Omental fat pad (tissue), 4 donors: ENCODE data around the gene ATP7B. TPM values are rescaled to one million over a fixed set of nuclear protein-coding genes. Genes with fewer than 3 reads are reported as not detected.
"Not testable (repeated sequence)": the region's sequence is repeated elsewhere in the genome, so short reads cannot be mapped to it uniquely, and the experiment has no call there.

Source experiments
- ATAC-seq: fragments of 150-250 bp; one replicate; pipeline ENCODE4 v1.9.1; 2016; ENCODE audit warnings: mild to moderate bottlenecking, moderate library complexity; ENCODE audit not compliant: low FRiP score
- DNase-seq: peaks from one replicate; pipeline ENCODE4 v3.0.0-alpha.2; 2019; ENCODE audit warnings: low spot score
- total RNA-seq, 4 donors: library from RNA; depleted of rRNA; stranded (reverse); fragments of >200 nt; gene quantifications; one replicate each; pipeline ENCODE4 v1.1.0, GENCODE V29; 2016
- TF ChIP-seq, protein P1 (sequence below), 3 donors: fragments of 450-650 bp; IDR thresholded peaks; one replicate each; pipeline ENCODE4 v1.5.1; 2016 to 2017; ENCODE audit warnings: antibody characterized with exemption in 3 of 3, mild to moderate bottlenecking in 3 of 3, moderate library complexity in 2 of 3

The ATP7B gene
- total RNA-seq, 4 donors from 2014 or later = 5.2 to 29.2 (median 10.9) TPM

DNA sequence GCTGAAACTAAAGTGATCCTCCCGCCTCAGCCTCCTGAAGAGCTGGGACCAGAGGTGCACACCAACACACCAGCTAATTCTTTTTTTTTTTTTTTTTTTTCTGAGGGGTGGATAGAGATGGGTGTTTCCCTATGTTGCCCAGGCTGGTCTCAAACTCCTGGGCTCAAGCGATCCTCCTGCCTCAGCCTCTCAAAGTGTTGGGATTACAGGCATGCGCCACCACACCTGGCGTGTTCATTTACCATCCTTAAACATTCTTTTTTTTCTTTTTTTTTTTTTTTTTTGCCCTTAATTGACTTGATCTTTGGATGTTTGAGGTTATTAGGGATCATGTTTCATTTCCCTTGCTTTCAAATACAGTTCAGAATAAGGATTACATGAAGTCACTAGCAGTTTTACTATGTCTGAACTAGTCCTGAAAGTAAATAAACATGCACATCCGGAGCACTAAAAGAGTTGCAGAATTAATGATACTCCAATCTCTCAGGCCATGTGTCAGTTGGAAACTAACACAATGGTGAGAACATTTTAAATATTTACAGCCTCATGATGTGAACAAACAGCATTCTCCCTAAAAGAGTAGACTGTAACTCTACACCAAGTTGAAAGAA, 23.5 kb upstream of the ATP7B start:
- DNase-seq = no peak
- TF ChIP-seq, protein P1, sequence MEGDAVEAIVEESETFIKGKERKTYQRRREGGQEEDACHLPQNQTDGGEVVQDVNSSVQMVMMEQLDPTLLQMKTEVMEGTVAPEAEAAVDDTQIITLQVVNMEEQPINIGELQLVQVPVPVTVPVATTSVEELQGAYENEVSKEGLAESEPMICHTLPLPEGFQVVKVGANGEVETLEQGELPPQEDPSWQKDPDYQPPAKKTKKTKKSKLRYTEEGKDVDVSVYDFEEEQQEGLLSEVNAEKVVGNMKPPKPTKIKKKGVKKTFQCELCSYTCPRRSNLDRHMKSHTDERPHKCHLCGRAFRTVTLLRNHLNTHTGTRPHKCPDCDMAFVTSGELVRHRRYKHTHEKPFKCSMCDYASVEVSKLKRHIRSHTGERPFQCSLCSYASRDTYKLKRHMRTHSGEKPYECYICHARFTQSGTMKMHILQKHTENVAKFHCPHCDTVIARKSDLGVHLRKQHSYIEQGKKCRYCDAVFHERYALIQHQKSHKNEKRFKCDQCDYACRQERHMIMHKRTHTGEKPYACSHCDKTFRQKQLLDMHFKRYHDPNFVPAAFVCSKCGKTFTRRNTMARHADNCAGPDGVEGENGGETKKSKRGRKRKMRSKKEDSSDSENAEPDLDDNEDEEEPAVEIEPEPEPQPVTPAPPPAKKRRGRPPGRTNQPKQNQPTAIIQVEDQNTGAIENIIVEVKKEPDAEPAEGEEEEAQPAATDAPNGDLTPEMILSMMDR (IDR thresholded peaks at IDR 0.05) = no peak
- ATAC-seq = no peak

DNA sequence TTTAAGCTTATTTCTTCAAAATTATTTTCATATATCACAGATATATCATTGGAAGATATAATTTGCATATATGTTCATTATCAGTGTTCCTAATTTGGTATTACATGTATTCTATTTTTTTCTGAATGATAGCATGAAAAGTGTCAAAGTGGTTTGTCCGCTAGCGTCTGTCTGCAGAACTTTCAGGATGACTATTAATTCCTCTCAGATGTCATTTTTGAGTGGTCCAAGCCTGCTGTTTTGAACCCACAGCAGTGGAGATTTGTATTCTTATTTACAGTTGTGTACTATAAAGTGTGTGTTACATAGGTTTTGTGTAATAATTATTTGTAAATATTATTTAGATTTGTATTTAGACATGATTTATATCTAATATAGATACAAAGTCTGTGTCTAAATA, 21.8 kb upstream of the ATP7B start:
- DNase-seq (no peak), ATAC-seq (no peak)
- TF ChIP-seq, protein P1 (IDR thresholded peaks at IDR 0.05) = no peak

DNA sequence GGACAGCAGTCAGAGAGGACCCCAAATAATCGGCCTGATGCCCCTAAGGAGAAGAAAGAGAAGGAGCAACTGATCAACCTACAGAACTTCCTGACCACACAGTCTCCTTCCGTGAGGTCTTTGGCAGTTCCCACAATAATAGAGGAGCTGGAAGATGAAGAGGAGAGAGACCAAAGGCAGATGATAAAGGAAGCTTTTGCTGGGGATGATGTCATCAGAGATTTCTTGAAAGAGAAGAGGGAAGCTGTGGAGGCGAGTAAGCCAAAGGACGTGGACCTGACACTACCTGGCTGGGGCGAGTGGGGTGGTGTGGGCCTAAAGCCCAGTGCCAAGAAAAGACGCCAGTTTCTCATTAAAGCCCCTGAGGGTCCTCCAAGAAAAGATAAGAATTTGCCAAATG, 19.2 kb upstream of the ATP7B start:
- not testable (repeated sequence) for ATAC-seq, DNase-seq

DNA sequence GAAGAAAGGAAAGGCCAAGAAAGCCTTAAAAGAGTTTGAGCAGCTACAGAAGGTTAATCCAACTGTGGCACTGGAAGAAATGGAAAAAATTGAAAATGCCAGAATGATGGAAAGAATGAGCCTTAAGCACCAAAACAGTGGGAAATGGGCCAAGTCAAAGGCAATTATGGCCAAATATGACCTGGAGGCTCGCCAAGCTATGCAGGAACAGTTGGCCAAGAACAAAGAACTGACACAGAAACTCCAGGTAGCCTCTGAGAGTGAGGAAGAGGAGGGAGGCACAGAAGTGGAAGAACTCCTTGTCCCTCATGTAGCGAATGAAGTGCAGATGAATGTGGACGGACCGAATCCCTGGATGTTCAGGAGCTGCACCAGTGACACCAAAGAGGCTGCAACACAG, 18.3 kb upstream of the ATP7B start:
- DNase-seq = no peak
- TF ChIP-seq, protein P1 (IDR thresholded peaks at IDR 0.05) = no peak
- no peak for ATAC-seq

DNA sequence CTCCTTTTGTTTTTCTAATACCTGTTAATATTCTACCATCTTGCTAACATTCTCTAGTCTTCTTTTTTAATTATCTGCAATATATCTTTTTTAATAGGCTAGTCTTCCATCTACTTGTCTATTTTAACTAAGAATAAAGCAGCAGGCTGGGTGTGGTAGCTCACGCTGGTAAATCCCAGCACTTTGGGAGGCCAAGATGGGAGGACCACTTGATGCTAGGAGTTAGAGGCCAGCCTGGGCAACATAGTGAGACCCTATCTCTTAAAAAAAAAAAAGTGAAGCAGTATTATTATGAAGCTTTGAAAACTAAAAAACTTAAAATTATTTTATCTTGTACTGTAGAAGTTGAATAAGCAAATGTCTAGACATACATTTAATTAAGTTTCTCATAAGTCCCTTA, 16.6 kb upstream of the ATP7B start:
- ATAC-seq = no peak
- no peak for DNase-seq
- TF ChIP-seq, protein P1 (IDR thresholded peaks at IDR 0.05) = no peak

DNA sequence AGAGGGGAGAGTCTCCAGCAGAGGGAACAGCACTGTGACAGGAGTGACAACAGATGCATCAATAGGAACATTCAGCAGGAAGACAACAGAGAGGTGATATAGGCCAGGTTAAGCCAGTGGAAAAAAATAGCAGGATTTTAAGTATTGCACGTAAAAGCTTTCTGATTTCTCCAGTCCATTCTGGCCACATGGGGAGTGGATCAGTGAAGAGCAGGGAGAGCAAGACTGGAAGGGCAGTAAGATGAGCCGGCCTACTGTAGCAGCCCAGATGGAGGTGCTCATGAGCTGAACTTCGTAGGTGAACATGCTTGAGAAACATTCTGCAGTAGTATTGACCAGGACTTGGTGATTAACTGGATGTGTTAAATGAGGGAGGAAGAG, 15.0 kb upstream of the ATP7B start:
- TF ChIP-seq, protein P1 (IDR thresholded peaks at IDR 0.05) = no peak
- ATAC-seq = no peak
- no peak for DNase-seq

DNA sequence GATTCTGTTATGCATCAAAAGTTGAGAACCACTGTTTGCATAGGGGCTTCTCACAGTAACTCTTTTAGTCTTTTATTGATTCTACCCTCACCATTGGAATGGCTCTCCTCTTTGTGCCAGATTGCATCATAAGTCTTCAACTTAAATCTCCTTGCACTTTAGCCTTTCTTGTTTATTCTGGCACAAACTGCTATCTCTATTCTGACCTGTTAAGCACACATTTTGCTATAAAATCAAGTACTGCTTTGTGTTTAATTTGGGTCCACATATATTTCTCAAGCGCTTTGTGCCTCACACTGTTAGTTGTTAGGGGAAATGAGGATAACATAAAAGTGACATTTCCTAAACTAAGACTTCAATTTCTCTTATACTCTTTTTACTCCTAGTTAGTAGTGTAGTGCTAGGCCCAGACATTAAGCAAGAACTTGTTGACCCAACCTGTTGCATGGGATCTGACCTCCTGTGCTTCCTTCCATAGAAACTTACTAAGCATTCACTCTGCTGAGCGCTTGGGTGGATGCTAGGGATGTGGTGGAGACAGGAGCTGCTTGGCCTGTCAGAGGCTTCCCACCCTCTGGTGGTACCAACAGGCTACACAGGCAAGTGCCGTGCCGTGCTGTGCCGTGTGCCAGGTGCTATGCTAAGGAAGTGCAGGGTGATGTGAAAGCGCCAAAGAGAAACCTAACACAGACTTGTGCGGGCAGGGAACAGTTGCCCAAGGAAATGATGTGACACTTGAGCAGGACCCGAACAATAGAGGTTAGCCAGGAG, 14.4 kb upstream of the ATP7B start:
- ATAC-seq = no peak
- no peak for DNase-seq
- TF ChIP-seq, protein P1 (IDR thresholded peaks at IDR 0.05) = no peak
